Measurements from ENCODE around the gene PTRH1. TPM values are rescaled to one million over a fixed set of nuclear protein-coding genes. Genes with fewer than 3 reads are reported as not detected.

Gene PTRH1
- total RNA-seq, 1 donor from 2014 or later: 13.9 TPM

DNA sequence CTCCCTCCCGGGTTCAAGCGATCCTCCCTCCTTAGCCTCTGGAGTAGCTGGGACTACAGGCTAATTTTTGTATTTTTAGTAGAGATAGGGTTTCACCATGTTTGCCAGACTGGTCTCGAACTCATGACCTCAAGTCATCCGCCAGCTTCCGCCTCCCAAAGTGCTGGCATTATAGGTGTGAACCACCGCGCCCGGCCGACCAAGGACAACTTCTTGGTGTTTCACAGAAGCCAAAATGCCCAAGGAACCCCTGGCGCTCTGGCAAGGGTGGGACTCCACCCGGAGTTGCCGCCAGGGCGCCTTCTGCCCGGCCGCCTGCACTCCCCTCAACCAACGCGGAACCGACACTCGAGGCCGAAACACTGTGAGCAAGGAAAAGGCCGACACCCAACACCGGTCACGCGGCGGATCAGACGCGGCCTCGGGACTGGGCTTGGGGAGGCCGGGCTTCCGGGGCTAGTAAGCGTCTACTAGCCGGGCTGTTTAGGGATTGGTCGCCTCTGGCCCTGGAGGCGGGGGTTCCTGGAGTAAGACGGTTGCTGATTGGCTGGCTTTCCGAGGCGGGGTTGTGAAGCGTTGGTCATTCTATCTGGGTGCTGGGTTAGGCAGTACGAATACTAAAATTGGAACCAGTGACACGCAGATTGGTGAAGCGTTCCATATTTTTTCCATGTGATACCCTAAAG is 16.3 kb downstream of the PTRH1 start:
- peaks cover 8% of the 10 kb centered on the region for H3K4me1 ChIP-seq
- TF ChIP-seq, protein P1, sequence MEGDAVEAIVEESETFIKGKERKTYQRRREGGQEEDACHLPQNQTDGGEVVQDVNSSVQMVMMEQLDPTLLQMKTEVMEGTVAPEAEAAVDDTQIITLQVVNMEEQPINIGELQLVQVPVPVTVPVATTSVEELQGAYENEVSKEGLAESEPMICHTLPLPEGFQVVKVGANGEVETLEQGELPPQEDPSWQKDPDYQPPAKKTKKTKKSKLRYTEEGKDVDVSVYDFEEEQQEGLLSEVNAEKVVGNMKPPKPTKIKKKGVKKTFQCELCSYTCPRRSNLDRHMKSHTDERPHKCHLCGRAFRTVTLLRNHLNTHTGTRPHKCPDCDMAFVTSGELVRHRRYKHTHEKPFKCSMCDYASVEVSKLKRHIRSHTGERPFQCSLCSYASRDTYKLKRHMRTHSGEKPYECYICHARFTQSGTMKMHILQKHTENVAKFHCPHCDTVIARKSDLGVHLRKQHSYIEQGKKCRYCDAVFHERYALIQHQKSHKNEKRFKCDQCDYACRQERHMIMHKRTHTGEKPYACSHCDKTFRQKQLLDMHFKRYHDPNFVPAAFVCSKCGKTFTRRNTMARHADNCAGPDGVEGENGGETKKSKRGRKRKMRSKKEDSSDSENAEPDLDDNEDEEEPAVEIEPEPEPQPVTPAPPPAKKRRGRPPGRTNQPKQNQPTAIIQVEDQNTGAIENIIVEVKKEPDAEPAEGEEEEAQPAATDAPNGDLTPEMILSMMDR (IDR thresholded peaks at IDR 0.05; ENCODE audit: borderline replicate concordance): peak; percentile 43
- H3K36me3 ChIP-seq: peaks cover 3% of the 10 kb centered on the region
- intact Hi-C loops (cut with micrococcal nuclease): no loop called here
- no peaks in the 10 kb centered on the region for H3K27me3 ChIP-seq (ENCODE audit: low read depth)
- H3K9me3 ChIP-seq (replicated peaks): no peaks in the 10 kb centered on the region
- peak; percentile 97 for DNase-seq
- H3K4me3 ChIP-seq: peak overlapping the region; percentile 57
- H3K27ac ChIP-seq (replicated peaks): peak overlapping the region; percentile 89

DNA sequence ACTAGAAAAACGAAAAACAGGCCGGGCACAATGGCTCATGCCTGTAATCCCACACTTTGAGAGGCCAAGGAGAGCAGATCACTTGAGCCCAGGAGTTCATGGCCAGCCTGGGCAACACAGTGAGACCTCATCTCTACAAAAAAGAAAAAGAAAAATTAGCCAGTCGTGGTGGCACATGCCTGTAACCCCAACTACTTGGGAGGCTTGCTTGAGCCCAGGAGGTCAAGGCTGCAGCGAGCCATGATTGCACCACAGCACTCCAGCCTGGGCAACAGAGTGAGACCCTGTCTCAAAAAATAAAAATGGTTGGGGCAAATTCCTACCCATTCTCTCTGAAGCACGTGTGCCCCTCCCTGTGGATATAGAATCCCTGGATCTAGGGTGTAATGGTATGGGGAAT is 17.1 kb downstream of the PTRH1 start:
- H3K9me3 ChIP-seq (replicated peaks): no peaks in the 10 kb centered on the region
- peak overlapping the region; percentile 89 for H3K27ac ChIP-seq (replicated peaks)
- H3K27me3 ChIP-seq (ENCODE audit: low read depth): no peaks in the 10 kb centered on the region
- peaks cover 8% of the 10 kb centered on the region for H3K4me1 ChIP-seq
- H3K36me3 ChIP-seq: peaks cover 3% of the 10 kb centered on the region
- intact Hi-C loops (cut with micrococcal nuclease): no loop called here
- no peak for DNase-seq
- H3K4me3 ChIP-seq: no peak overlapping the region
- TF ChIP-seq, protein P1 (IDR thresholded peaks at IDR 0.05; ENCODE audit: borderline replicate concordance): no peak

DNA sequence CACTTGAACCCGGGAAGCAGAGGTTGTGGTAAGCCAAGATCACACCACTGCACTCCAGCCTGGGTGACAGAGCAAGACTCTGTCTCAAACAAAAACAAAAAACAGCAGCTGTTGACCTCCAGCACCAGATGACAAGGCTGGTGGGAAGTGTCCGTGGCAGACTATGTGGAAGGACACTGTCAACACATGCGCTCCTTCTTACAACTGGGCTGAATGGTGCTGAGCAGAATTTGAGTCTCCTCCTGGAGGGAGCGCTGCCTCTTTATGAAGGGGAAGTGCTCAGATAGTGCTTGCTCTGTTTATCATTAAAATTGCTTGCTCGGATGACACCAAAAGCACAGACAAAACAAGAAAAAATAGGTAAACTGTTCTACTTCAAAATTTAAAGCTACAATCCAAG is 17.9 kb downstream of the PTRH1 start:
- no peak overlapping the region for H3K27ac ChIP-seq (replicated peaks)
- intact Hi-C loops (cut with micrococcal nuclease): no loop called here
- TF ChIP-seq, protein P1 (IDR thresholded peaks at IDR 0.05; ENCODE audit: borderline replicate concordance): no peak

DNA sequence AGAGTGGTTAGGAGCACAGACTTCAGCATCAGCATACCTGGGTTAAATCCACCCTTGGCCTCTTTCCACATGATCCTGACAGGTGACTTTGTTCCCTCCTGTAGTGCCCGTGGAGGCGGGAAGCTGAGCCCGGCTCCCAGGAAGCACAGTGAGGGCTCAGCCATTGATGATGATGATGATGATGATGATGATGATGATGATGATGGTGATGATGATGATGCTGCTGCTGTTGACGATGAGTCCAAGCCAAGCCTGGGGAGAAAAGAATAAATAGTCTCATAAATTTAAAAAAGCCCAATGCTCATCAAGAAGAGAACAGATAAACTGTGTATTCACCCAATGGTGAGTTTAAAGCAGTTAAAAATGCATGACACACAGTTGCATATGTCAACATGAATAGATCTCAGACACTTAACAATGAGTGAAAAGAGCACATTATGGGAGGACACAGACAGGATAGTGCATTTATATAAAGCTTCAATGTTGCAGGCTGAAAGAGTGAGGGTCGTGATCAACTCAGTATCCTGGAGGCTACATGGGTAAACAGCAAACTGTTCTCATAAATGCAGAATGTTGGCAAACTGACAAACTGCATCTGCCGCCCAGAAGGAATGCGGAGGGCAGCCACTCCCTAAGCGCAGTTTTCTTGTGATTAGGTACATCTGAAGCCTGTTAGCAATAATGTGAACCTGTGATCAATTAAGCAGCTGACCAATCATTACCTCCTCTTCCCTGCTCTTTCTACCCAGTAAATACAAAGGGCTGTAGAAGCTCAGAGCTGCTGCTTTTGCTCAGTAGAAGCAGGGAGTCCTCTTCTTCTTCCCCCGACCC is 20.4 kb downstream of the PTRH1 start:
- no peak overlapping the region for H3K4me3 ChIP-seq
- no peaks in the 10 kb centered on the region for H3K27me3 ChIP-seq (ENCODE audit: low read depth)
- H3K27ac ChIP-seq (replicated peaks): no peak overlapping the region
- no peak for DNase-seq
- H3K9me3 ChIP-seq (replicated peaks): no peaks in the 10 kb centered on the region
- intact Hi-C loops (cut with micrococcal nuclease): no loop called here
- H3K4me1 ChIP-seq: peaks cover 8% of the 10 kb centered on the region
- TF ChIP-seq, protein P1 (IDR thresholded peaks at IDR 0.05; ENCODE audit: borderline replicate concordance): no peak
- peaks cover 24% of the 10 kb centered on the region for H3K36me3 ChIP-seq

More for the DNA sequence above, 17.9 kb downstream of the PTRH1 start:
- peaks cover 8% of the 10 kb centered on the region for H3K4me1 ChIP-seq
- no peak for DNase-seq
- peaks cover 3% of the 10 kb centered on the region for H3K36me3 ChIP-seq
- no peaks in the 10 kb centered on the region for H3K9me3 ChIP-seq (replicated peaks)
- H3K4me3 ChIP-seq: no peak overlapping the region
- no peaks in the 10 kb centered on the region for H3K27me3 ChIP-seq (ENCODE audit: low read depth)

DNA sequence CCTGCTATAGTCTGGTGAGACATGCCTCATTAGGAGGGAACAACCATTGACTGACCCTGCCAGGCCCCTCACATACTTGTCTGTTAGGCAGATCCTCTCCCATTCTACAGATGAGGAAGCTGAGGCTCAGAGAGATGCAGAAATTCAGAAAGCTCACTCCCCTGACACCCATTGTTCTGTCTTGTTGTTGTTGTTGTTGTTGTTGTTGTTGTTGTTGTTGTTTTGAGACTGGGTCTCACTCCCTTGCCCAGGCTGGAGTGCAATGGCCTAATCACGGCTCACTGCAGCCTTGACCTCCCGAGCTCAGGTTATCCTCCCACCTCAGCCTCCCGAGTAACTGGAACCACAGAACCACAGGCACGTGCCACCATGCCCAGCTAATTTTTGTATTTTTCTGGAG is 21.8 kb downstream of the PTRH1 start:
- Histone ChIP-seq H3K9me3 (replicated peaks) (no peaks in the 10 kb centered on the region), H3K4me1 (peaks cover under 1% of the 10 kb centered on the region), H3K27me3 (ENCODE audit: low read depth) (no peaks in the 10 kb centered on the region), H3K27ac (replicated peaks) (no peak overlapping the region), H3K4me3 (no peak overlapping the region), H3K36me3 (peaks cover 38% of the 10 kb centered on the region)
- DNase-seq: no peak
- TF ChIP-seq, protein P1 (IDR thresholded peaks at IDR 0.05; ENCODE audit: borderline replicate concordance): no peak
- intact Hi-C loops (cut with micrococcal nuclease): no loop called here

All from left ventricle myocardium inferior (tissue), 1 donor.